GM21367 (cell line): ENCODE results near the gene ELF2.
"Not testable (repeated sequence)": the region's sequence is repeated elsewhere in the genome, so short reads cannot be mapped to it uniquely, and the experiment has no call there.

Experiments used
- ATAC-seq: cut with Tn5 transposase; IDR thresholded peaks from one replicate; pipeline ENCODE4 v1.9.1; 2021; ENCODE audit not compliant: unreplicated experiment

The ELF2 gene

GRCh38 chr4:139177049-139177868 lies at the start of gene ELF2:
TSS of gene ELF2 (minus strand) at chr4:139177218. CDS start at chr4:139137701, 39,517 bp downstream.
- peak; percentile 33 for ATAC-seq

GRCh38 chr4:139223682-139224317 lies 46.8 kb upstream of the ELF2 start:
- no peak for ATAC-seq

DNA sequence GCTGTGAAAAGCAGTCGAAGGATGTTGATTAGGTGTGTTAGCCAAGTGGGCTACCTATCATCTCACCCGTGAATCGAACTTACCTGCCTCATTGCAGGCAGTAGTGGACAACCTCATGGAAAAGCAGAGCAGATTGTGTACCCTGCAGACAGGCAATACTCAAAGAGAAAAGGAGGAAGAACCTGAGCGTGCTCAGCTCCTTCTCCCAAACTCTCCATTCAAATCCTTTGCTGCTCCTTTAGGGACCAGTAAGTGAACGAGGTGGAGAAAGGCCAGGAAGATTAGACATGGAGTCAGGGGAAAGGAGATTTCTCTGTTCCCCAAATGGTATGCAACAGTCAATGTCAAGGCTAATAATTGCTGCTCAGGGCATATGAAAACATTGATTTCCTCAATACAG lies 45.2 kb upstream of the ELF2 start:
- no peak for ATAC-seq

- no peak for ATAC-seq
Observed at GRCh38 chr4:139221687-139222086, 44.7 kb upstream of the ELF2 start.

- no peak for ATAC-seq
Observed at GRCh38 chr4:139219450-139220055, 42.5 kb upstream of the ELF2 start.

GRCh38 chr4:139214039-139214534 lies 37.1 kb upstream of the ELF2 start:
- peak; percentile 100 for ATAC-seq

- not testable (repeated sequence) for ATAC-seq
Observed at GRCh38 chr4:139213633-139214032, 36.6 kb upstream of the ELF2 start.

DNA sequence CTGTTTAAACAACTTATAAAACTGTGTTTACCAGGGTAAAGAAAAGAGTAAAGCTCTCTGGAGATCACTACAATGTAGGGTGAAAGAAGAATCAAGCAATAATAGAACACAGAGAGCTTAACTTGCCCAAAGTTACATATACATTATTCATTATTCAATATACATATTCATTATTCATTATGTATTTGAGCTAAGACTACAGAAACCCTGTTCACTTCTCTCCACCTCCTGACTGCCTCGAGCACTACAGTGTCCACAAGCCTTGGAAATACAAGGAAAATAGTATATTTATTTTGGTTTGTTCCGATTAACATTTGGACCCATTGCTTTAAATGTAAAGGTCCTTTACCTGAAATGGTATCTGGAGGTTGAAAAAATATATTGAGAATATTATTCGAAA lies 35.9 kb upstream of the ELF2 start:
- ATAC-seq = no peak

DNA sequence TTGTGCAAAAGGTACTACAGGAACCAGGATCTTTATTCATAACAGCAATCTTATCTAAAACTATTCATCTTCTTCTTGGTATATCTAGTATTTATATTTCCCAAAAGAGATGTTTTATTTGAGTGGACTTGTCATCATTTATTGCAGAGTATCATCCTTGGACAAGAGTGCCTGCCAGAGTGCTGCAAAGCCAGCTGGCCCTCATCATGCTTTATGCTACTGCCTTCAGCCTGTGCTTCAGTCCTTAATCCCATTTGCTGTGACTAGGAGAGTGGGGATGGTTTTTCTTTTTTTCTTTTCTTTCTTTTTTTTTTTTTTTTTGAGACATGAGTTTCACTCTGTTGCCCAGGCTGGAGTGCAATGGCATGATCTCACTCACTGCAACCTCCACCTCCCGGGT lies 33.5 kb upstream of the ELF2 start:
- no peak for ATAC-seq

DNA sequence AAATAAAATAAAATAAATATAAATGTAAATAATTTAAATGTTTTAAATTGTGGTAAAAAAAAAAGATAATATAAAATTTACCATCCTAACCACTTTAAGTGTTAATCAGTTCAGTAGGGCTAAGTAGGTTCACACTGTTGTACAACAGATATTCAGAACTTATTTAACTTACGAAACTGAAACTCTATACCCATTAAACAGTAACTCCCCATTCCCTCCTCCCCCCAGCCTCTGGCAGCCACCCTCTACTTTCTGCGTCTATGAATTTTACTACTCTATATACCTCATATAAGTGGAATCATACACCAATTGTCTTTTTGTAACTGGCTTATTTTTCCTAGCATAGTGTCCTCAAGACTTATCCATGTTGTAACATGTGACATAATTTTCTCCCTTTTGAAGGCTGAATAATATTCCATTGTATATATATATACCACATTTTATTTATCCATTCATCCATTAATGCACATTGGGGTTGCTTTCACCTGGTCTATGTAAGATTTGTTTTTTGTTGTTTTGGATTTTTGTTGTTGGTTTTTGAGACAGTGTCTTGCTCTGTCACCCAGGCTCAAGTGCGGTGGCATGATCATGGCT lies 32.5 kb upstream of the ELF2 start:
- no peak for ATAC-seq

DNA sequence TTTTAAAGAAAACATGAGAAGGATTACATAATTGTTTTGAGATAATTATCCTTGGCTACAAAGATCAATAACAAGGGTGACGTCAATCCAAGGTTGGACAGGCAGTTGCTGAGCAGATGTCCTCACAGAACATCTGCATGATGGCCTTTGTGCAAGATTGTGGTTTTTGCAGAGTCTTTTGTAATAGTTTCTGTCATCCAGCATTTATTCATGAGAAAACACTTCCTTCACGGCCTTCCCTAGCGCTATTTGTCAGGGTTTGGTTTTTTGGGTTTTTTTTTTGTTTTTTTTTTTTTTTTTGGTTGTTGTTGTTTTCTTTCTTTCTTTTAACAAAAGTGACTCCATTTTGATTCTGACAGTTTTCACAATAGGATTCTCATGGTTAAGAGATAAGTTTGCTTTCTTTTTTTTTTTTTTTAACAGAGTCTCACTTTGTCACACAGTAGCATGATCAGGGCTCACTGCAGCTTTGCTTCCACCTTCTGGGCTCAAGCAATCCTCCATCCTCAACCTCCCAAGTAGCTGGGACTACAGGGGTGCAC lies 31.5 kb upstream of the ELF2 start:
- ATAC-seq = no peak

DNA sequence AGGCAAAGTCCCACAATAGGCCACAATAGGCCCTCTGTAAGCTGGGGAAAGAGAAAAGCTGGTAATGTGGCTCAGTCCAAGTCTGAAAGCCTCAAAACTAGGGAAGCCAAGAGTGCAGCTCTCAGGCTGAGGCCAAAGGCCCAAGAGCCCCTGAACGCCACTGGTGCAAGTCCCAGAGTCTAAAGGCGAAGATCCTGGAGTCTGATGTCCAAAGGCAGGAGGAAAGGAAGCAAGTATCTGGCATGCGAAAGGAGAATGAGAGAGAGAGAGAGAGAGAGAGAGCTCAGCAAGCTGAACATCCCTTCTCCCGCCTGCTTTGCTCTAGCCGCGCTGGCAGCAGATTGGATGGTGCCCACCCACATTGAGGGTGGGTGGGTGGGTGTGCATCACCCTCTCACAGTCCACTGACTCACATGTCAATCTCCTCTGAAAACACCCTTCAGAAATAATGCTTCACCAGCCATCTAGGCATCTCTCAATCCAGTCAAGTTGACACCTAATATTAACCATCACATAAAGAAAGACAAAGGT lies 30.9 kb upstream of the ELF2 start:
- no peak for ATAC-seq

DNA sequence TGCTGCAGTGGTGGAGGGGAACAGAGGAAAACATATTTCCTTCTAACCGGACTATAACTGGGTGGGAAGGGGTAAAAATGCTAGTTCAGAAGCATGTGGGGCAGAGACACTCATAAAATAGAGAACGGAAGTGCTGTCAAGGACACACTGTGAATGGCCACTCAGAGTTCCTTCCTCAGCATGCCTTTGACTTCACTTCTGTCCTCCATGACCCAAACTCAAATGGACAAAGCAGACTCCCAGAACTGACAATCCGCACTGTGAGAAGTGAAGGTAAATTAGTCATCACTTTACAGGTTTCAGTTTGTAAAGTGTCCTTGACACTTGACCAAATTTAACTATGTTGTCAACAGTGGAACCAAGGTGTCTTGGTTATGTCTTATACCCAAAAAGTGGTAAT lies 30.2 kb upstream of the ELF2 start:
- ATAC-seq = no peak

GRCh38 chr4:139202991-139203390 lies 26.0 kb upstream of the ELF2 start:
- no peak for ATAC-seq

DNA sequence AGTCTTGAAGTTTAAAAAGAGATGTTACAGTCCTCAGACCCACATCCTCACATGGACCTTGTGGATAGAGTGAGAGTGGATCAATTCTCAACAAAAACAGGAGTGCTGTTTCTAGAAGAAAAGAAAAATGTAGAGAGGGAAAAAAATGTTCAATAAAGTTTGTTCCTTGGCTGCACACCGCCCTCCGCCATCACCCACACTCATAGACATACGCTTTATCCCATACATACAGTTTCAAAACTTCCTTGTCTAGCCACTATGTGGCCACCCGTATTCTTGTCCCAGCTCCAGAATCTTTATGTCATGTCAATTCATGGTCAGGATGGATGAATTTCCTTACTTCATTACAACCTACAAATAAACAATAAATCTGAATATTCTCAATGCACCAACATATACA lies 23.5 kb upstream of the ELF2 start:
- no peak for ATAC-seq

DNA sequence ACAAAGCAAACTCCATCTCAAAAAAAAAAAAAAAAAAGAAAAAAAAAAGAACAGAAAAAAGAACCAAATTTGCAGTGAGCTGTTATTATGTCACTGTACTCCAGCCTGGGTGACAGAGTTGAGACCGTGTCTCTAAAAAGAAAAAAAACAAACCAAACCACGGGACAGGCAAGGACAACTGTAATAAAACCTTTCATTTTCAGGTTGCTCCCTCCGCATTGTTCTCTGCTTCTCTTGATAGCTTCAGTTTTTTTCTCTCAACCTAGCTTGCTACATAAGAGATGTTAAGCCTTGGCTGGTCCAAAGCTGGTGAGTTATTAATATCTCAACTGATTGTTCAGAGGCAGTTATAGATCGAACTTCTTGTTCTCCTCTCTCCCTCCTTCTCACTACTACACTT lies 23.1 kb upstream of the ELF2 start:
- no peak for ATAC-seq

- not testable (repeated sequence) for ATAC-seq
Observed at GRCh38 chr4:139197214-139197613, 20.2 kb upstream of the ELF2 start.

DNA sequence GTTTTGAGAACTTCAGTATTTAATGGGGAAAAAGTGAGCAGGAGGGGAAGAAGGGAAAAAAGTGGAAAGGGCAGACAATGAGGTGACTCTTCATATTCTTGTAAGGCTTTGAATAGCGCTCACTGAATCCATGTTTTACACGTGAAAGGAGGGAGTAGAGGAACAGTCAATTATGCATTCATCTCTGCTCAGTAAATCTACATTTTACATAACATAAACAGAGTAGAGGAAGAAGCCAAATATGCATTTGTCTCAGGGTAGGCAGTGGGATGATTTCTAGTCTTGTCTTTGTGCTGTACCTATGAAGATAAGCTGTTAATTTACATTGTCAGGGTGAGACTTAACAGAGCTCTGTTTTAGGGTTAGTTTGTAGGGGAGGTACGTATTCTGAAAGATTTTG lies 19.4 kb upstream of the ELF2 start:
- ATAC-seq = no peak

DNA sequence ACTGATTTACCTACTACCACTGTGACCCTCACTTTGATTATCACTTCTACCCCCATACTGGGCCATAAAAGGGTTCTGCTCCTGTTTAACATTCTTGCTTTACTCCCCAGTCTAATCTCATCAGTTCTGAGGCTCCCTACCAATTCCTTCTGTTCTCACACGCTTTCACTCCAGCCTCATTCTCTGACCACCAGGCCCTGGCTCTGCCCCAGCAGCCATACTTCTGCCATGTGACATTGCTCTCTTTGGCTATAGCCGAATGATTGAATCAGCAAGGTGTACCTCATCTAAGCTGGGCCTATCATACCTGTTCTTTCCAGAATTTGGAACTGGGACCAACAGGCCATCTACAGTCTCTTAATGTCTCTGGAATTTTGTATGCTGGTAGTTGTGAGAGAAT lies 14.4 kb upstream of the ELF2 start:
- no peak for ATAC-seq

DNA sequence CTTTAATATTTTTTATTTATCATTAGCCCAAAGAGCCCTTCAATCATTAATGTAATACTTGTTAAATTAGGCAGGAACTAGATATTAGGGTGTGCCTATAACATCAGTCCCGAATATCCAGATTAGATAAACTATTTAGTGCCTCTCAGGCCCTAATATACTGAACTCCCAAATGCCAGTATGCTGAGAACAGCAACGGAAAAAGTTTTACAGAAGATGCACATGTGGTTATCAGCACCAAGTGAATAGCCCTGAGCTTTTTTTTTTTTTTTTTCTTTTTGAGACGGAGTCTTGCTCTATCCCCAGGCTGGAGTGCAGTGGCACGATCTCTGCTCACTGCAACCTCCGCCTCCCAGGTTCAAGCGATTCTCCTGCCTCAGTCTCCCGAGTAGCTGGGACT lies 13.0 kb upstream of the ELF2 start:
- no peak for ATAC-seq

DNA sequence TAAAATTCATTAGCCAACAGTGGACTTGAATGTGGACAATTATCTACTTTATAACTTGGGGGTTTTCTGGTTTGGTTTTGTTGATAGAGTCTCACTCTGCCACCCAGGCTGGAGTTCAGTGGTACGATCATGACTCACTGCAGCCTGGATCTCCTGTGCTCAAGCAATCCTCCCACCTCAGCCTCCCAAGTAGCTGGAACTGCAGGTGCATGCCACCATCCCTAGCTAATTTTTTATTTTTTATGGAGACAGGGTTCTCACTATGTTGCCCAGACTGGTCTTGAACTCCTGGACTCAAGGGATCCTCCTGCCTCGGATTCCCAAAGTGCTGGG lies 12.4 kb upstream of the ELF2 start:
- no peak for ATAC-seq
